NK-92 treated with Interleukin-12 subunit alpha and Interleukin-12 subunit beta, amount 100 ng/mL, for 24 hours (cell line): ENCODE results near the gene ECD.

Experiments
- DNase-seq: peaks from one replicate; lab custom pipeline; 2025; lab: John Stamatoyannopoulos, UW

Gene ECD

DNA sequence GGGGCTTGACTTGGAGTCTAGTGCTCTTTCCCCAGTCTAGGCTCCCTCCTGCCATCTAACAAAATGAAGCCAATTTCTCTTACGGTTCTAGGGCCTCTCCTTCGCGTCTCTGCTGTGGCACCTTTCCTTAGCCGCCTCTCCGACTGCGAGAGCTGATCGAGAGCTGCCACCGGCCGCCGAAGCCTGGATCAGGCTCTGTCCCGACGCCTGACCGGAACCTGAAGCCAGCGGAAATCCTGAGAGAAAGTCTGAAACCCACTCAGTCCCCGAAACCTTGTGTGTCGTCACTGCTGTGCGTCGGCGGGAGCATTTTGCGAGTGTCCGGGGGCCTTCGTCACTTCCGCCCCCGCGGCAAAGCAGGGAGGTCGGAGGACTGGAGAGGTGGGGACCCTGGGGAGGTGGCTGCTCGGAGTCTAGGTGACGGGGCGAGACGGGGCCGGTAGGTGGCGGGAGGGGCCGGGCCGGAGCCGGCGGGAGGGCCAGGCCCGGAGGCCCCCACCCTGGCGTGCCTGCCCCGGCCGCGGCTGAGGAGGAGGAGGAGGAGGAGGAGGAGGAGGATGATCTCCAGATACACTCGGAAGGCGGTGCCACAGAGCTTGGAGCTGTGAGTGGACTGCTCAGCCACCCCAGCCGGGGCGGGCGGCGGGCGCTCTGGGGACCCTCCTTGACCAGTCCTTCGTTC is at the start of gene ECD, which contains the start of gene FAM149B1:
ECD (minus strand) TSS at position 226 of the 682 bp plus-strand sequence. CDS start 4,071 bp downstream, outside the sequence.
FAM149B1 (plus strand) TSS at position 337 of the 682 bp plus-strand sequence; CDS start at position 558, 221 bp downstream.
- peak; percentile 82 for DNase-seq

DNA sequence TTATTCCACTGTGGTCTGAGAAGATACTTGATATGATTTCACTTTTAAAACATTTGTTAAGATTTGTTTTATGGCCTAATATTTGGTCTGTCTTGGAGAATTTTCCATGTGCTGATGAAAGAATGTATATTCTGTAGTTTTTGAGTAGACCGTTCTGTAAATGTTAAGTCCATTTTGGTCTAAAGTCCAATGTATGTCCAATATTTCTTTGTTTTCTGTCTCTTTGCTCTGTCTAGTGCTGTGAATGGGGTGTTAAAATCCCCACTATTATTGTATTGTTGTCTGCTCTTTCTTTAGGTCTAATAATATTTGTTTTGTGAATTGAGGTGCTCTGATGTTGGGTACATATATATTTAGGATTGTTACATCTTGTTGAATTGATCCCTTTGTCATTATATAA is 47.9 kb upstream of the ECD start:
- no peak for DNase-seq

DNA sequence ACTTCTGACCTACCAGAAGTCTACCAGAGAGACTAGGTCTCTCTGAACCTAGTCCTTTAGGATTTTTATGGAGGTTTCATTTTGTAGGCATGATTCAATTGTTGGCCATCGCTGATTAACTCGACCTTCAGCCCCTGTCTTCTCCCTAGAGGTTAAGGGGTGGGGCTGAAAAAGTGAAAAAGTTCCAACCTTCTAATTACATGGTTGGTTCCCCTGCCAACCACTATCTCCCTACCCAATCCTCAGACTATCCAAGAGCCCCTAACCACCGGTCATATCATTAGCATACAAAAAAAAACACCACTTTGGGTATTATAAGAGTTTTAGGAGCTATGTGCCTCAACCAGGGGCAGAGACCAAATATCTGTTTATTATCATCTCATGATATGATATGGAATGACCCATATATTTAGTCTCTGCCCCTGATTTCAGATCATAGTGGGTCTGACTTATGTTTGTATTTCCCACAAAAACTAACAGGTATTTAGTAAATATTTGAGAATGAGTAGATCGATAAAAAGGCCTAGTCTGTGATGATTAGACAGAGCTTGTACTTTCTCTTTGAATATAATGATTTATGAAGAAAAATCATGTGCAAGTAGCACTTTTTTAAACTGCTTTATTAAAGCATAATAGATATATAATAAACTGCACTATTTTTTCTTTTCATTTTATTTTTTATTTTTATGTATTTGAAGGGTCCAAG is 43.5 kb upstream of the ECD start:
- no peak for DNase-seq

DNA sequence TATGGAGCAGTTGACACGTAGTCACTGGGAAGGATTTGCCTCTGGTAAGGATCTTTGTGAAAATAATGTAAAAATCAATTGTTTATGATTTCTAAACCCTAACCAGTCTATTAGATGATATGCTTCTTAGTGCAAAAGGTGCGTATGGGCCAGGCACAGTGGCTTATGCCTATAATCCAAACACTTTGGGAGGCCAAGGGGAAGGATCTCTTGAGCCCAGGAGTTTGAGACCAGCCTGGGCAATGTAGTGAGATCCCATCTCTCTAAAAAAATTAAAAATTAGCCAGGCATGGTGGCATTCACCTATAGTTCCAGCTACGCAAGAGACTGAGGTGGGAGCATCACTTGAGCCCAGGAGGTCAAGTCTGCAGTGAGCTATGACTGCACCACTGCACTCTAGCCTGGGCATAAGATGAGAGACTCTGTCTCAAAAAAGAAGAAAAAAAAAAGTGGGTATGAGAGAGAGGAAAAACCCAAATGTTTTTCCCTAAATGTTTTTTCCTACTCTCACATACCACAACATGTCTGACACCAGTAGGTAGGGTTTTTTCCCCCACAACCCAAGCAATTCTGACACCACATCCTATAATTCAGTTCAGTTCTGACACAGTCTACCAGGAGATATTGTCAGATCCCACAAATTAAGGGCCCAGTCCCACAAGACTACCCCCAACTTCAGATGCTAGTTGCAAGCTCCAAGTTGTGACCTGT is 42.7 kb upstream of the ECD start:
- no peak for DNase-seq

DNA sequence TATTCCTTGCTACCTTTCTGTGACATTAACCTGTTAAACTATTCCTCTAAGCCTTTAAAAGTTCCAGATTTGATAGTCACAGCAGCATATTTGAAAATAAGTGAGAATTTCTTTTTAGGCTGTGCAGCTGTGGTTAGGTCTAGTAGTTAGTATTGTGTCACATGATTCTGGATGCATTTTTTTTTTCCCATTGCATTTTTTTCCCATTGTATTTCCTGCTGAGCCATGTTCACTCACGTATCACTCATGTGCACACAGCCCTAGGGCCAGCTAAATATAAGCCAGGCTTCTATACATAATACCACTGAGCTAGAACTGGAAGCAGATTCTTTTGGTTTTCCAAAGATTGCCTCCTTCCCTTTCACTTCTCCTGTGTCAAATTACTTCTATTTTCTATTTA is 41.9 kb upstream of the ECD start:
- DNase-seq, result no peak

DNA sequence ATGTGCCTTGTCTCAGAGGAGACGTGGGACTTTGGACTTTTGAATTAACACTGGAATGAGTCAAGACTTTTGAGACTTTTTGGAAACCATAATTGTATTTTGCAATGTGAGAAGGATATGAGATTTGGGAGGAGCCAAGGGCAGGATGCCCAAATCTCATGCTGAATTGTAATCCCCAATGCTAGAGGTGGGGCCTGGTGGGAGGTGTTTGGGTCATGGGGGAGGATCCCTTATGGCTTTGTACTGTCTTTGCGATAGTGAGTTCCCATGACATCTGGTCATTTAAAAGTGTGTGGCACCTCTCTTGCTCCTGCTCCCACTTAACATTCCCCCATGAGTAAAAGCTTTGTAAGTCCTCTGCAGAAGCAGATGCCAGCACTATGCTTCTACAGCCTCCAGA is 40.1 kb upstream of the ECD start:
- DNase-seq, result no peak

DNA sequence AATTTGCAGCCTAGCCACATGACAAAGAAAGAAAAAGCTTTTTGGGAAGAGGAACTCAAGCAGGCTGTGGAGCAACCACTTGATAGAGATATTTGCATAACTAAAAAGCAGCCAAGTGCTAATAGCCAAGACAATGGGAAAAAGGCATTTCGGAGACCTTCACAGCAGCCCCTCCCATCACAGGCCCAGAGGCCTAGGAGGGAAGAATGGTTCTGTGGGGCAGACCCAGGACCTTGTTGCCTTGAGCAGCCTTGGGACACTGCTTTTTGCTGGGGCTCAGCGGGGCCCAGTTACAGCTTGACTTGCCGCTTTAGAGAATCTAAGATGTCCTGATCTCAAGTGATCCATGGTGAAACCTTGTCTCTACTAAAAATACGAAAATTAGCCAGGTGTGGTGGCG is 38.6 kb upstream of the ECD start:
- DNase-seq, result no peak

DNA sequence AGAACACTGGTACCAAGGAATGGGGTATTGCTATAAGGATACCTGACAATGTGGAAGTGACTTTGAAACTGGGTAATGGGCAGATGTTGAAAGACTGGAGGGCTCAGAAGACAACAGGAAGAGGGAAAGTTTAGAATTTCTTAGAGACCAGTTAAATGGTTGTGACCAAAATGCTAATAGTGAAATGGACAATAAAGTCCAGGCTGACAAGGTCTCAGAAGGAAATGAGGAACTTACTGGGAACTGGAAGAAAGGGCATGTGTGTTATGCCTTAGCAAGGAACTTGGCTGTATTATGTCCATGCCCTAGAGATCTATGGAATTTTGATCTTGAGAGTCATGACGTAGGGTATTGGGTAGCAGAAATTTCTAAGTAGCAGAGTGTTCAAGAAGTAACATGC is 38.1 kb upstream of the ECD start:
- DNase-seq, result no peak

DNA sequence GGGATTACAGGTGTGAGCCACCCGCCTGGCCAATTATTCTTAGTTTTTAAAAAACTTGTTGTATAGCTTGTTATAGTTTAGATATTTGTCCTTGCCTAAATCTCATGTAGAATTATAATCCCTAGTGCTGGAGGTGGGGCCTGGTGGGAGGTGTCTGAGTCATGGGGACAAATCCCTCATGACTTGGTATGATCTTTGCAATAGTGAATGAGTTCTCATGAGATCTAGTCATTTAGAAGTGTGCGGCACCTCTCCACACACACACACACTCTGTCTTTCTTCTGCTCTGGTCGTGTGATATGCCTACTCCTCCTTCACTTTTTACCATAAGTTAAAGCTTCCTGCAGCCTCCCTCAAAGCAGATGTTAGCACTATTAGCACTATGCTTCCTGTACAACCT is 37.3 kb upstream of the ECD start:
- DNase-seq, result no peak

DNA sequence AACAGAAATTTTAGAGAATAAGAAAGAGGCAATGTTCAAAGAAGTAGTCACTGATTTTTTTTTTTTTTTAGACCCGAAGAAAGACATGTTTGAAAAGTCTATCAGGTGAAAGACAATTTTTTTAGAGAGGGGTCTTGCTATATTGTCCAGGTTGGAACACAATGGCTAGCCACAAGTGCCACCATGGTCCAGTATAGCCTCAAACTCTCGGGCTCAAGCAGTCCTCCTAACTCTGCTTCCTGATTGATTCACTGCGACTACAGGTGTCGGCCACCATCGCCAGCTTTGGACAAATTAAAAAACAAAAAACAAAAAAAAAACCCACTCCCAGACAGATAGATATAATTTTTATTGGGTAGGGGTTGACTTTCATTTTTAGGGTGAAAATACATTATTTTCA is 22.4 kb upstream of the ECD start:
- DNase-seq, result no peak

DNA sequence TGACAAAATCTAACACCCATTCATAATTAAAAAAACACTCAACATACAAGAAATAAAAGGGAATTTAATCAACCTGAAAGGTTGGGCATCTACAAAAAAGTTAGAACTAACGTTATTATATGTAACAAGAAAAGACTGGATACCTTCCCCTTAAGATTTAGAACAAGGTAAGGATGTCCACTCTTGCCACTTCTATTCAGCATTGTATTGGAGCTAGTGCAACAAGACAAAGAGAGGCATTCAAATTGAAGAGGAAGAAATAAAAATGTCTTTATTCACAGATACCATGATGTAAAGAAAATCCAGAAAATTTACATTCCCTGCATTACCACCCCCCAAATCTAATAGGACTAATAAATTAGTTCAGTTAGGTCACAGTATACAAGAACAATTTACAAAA is 18.5 kb upstream of the ECD start:
- no peak for DNase-seq

DNA sequence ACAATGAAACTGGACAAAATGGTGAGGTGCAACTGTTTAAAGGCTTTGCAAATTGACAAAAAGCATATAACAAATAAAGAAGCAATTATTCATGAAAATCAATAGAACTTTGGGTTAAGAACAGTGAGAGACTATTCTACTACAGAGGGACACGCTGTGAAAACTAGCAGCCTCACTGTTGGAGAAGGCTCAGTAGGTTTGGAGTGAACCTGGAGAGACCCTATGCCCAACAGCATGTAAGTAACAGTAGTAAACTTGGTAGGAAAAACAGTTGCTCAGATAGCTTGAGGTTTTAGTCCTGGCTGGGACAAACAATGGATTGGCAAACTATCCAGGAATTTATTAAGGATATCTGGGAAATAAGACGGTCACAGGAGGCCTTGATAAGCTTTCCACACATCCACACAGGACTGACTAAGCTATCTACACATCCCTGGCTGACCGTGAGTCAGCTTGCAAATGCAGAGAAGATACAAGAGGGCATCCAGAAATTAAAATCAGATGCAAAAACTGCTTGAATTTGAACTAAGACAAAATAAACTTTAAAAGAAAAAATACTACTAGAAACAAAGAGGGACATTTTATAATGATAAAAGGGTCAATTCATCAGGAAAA is 16.0 kb upstream of the ECD start:
- DNase-seq, result no peak

DNA sequence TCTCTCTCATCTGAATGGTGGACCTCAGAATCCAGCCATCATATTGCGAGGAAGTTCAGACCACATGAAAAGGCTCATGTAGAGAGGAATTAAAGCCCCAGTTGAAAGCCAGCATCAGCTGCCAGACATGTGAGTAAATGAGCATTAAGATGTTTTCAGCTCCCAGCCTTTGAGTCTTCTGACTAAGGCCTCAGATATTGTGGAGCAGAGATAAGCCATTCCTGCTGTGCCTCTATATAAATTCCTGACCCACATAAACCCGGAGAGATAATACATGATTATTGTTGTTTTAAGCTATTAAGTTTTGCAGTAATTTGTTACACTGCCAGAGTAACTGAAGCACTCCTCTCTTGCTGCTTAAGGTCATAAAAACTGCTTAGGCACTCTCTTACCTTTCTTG is 14.8 kb upstream of the ECD start:
- no peak for DNase-seq

DNA sequence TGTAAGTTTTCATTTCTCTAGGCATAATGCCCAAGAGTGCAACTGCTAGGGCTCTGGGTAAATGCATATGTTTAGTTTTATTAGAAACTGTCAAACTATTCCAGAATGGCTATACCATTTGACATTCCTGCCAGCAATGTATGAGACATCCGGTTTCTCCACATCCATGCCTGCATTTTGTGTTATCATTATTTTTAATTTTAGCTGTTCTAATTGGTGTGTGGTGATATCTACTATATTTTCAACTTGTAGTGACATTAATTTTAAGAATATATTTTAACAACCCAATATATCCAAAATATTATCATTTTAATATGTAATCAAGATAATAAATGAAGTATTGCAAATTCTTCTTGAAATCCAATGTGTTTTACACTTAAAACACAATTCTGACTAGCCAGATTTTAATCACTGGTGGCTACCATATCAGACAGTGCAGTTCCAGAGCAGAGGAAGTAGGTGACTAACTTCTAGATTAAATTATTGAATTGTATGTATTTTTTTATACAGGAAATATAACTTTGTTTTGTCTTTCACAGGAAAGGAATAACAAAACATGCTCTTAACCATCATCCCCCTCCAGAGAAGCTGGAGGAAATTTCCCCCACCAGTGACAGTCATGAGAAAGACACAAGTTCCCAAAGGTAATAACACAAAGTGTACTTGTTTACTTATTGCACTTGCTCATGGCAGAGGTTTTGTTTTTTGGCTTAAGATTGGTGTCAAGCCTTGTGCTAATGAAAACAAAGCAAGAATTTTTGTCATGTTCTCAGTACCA is 6.5 kb upstream of the ECD start:
- no peak for DNase-seq

DNA sequence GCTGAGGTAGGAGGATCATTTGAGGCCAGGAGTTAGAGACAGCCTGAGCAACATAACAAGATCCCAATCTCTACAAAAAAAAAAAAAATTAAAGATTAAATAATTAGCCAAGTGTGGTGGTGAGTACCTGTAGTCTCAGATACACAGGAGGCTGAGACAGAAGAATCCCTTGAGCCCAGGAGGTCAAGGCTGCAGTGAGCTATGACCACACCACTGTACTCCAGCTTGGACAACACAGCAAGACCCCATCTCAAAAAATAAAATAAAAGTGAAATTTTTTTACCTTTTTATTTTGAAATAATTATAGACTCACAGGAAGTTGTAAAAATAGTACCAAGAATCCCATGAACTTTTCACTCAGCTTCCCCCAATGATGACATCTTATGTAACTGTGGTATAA is 5.1 kb upstream of the ECD start:
- no peak for DNase-seq

DNA sequence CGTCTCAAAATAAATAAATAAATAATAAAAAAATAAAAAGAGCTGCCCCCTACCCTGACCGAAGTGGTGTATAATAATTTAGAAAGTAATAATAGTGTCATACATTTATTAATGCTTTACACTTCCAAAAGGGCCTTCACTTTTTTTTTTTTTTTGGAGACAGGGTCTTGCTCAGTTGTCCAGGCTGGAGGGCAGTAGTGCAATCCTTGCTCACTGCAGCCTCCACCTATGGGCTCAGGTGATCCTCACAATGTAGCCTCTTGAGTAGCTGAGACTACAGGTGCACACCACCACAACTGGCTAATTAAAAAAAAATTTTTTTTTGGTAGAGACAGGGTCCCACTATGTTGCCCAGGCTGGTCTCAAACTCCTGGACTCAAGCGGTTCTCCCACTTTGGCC is 1.5 kb upstream of the ECD start:
- no peak for DNase-seq

DNA sequence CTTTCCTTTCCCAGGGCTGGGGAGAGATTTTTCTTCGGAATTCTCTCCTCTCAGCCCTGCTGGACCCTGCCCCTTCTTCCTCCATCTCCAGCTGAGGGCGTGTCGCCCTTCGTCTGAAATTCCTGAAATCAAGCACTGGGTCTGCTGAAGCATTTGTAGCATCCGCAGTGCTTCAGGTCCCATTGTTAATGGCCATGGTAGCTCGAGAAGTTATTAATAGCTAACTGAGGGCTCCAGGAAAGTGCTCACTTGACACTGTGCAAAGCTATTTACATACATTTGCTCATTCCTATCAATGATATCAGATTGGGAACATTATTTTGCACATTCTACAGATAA is 626 bp upstream of the ECD start:
- DNase-seq, result no peak

DNA sequence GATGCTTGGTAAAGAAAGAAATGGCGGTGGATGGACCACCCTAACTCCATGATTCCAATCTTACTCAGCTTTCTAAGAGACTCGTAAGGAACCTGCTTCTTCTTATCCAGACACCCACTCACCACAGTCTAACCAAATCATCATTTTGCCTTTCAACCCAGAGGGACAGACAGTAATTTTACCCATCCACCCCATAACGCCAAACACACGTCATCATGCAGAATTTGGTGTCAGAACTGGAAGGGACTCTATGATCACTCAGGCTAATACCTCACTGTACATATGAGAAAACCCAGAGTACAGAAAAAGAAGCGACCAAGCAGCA is 388 bp downstream of the ECD start:
- no peak for DNase-seq

DNA sequence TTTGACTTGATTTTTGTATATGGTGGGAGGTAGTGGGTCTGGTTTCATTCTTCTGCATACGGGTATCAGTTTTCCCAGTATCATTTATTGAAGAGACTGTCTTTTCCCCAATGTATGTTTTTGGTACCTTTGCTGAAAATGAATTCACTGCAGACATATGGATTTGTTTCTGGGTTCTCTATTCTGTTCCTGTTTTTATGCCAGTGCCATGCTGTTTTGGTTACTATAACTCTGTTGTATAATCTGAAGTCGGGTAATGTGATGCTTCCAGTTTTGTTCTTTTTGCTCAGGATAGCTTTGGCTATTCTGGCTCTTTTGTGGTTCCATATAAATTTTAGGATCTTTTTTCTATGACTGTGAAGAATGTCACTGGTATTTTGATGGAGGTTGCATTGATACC is 836 bp downstream of the ECD start:
- no peak for DNase-seq

DNA sequence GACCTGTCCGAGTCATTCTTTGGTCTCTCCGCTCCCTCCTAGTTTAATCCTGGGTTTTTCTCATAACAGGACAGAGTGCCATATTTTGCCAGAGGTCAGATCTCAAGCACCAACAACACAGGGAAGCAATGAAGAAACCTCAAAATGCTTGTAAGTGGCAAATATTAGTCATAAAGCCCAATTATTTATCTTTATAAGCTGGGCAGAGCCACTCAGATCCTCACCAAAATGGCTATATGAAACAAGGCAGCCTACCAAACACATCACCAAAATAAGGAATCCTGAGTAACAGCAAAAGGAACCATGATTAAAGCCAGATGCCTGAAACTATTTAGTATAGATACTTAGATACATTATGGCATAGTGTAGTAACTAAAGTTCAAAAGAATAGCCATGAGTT is 4.7 kb downstream of the ECD start:
- DNase-seq, result no peak

DNA sequence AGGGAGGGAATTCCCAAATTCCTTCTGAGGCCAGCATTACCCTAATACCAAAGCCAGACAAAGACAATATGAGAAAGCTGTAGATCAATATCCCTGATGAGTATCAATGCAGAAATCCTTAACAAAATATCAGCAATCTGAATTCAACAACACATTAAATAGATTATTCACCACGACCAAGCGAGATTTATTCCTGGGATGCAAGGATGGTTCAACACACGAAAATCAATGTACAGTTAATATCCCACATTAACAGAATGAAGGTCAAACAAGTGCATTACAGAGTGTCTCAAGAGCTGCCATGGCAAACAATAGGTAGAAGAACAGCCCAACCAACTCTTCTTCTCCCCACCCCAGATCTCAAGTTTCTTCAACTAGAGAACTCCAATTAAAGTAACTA is 6.1 kb downstream of the ECD start:
- DNase-seq, result no peak

DNA sequence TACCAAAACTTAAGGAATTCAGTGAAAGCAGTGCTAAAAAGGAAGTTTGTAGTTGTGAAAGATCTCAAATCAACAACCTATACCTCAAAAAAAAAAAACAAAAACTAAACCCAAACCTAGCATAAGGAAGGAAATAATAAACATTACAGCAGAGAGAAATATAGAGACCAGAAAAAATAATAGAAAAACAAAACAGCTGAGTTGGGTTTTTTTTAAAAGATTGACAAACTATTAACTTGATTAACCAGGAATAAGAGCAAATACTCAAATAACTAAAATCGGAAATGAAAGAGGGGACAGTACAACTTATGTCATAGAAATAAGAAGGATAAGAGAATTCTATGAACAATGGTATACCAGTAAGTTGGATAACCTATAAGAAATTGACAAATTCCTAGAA is 6.7 kb downstream of the ECD start:
- DNase-seq, result no peak
